Testis (tissue), 3 donors: ENCODE data around the gene ABTB2. TPM values are rescaled to one million over a fixed set of nuclear protein-coding genes. Genes with fewer than 3 reads are reported as not detected.

Experiments
- DNase-seq: peaks from one replicate; pipeline ENCODE4 v3.0.0-alpha.2; 2019
- H3K27ac ChIP-seq, 2 donors: fragments of 200-600 bp; sonication (generic); one replicate each; pipeline ENCODE4 v1.5.1; 2019
- H3K27me3 ChIP-seq: fragments of 200-600 bp; sonication (generic); one replicate; pipeline ENCODE4 v1.5.1; 2019
- H3K36me3 ChIP-seq: fragments of 200-600 bp; sonication (generic); one replicate; pipeline ENCODE4 v1.5.1; 2017; ENCODE audit warnings: low read depth; ENCODE audit errors: missing control alignments
- H3K4me1 ChIP-seq: fragments of 200-600 bp; sonication (generic); one replicate; pipeline ENCODE4 v1.5.1; 2019
- H3K4me3 ChIP-seq, 2 donors: fragments of 200-600 bp; sonication (generic); one replicate each; pipeline ENCODE4 v1.5.1; 2017 to 2019
- H3K9me3 ChIP-seq: fragments of 200-600 bp; sonication (generic); one replicate; pipeline ENCODE4 v1.5.1; 2017
- CTCF ChIP-seq, 3 experiments: fragments of 450-650 bp in 2 of 3; fragments of 200-600 bp in 1 of 3; sonication (generic) in 1 of 3; IDR thresholded peaks; one replicate each; pipeline ENCODE4 v1.5.1; 2016 to 2019; ENCODE audit warnings: antibody characterized with exemption in 3 of 3, mild to moderate bottlenecking in 2 of 3, moderate library complexity in 1 of 3
- POLR2A ChIP-seq: fragments of 450-650 bp; IDR thresholded peaks from one replicate; pipeline ENCODE4 v1.6.1; 2017; ENCODE audit warnings: antibody characterized with exemption, mild to moderate bottlenecking, moderate library complexity
- WGBS, 2 donors: methylation state at CpG; one replicate each; pipeline ENCODE4 v1.1.5; 2018; 5-methylcytosine and 5-hydroxymethylcytosine counted together
- intact Hi-C: fragments of 100-400 bp; cut with DNase I; formaldehyde crosslinking; loops from one replicate; pipeline ENCODE4 v1.15.1; 2023; ENCODE audit warnings: low total_unique reads
- polyA plus RNA-seq: library from polyadenylated mRNA; stranded (reverse); fragments of 350-450 nt; fragmentation: Illumina TruSeq; extraction: RNeasy Lipid Tissue Mini Kit (QIAGEN cat#74804); gene quantifications from one replicate; pipeline ENCODE4 v1.2.3, GENCODE V29; 2014; ENCODE audit warnings: low read depth, low replicate concordance; ENCODE audit not compliant: insufficient read depth
- total RNA-seq, 2 donors: library from RNA; depleted of rRNA; stranded (reverse); fragments of >200 nt; gene quantifications; one replicate each; pipeline ENCODE4 v1.2.3, GENCODE V29; 2016

ABTB2 gene
- total and polyA plus RNA-seq, 3 donors from 2014 or later, result 5.8 to 12.1 (median 8.9) TPM

DNA sequence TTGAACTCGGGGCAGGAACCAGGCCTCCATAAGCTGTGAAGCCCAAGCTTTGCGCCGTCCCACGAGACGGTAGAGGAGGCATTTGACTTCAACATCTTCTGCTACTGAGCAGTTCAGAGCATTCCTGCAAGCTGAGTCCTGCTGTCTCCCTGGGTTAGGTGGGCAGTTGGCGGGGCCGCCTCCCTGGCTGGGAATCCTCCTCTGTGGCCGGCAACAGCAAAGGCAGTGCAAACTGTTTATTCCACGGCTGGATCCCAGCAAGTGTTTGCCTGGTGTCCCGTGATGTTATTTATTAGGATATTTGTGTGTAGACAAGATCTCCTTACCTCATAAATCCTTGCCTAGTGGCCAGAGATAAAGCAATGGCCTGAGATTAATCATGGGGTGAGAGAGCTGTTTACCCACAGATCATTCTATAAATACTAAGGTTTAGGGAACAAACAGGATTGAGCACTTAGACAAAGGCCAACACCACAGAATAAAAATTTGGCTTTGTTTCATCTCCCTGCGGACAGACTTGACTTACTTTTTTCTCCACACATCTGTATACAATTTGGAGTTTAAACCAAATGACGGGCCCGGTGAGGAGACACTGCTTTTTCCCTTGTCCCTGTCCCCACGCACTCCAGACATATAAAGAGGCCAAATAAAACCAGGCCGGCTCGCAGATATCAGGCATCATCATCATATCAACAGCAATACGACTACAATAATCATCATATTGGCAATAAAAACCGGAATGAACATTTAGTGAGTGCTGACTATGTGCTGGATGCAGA, 189.0 kb downstream of the ABTB2 start:
- intact Hi-C loops, result loop anchor here (10.0 kb wide), 1 partner anchor 54 kb away; no protein-coding TSS in a partner anchor
- DNase-seq, result no peak
- TF ChIP-seq CTCF (IDR thresholded peaks at IDR 0.05) (no peak), POLR2A (no peak)

GRCh38 chr11:34167961-34168360, 189.8 kb downstream of the ABTB2 start:
- Histone ChIP-seq H3K4me3 (no peak overlapping the region), H3K4me1 (no peaks in the 10 kb centered on the region), H3K27me3 (no peaks in the 10 kb centered on the region), H3K9me3 (no peaks in the 10 kb centered on the region), H3K27ac (no peak overlapping the region), H3K36me3 (no peaks in the 10 kb centered on the region)
- TF ChIP-seq POLR2A, result no peak
- no peak for DNase-seq
- intact Hi-C loops, result loop anchor here (10.0 kb wide), 1 partner anchor 53 kb away; no protein-coding TSS in a partner anchor
- WGBS, 2 donors, result 89 to 90% methylated on average over 4 to 9 of the region's 9 CpGs

More for the DNA sequence above, 189.0 kb downstream of the ABTB2 start:
- H3K4me3 ChIP-seq, result no peak overlapping the region
- H3K27ac ChIP-seq, result no peak overlapping the region
- WGBS, 2 donors, result 80 to 81% methylated on average over 18 of the region's 18 CpGs
- H3K27me3 ChIP-seq, result no peaks in the 10 kb centered on the region
- no peaks in the 10 kb centered on the region for H3K9me3 ChIP-seq
- H3K36me3 ChIP-seq, result no peaks in the 10 kb centered on the region
- H3K4me1 ChIP-seq, result no peaks in the 10 kb centered on the region

DNA sequence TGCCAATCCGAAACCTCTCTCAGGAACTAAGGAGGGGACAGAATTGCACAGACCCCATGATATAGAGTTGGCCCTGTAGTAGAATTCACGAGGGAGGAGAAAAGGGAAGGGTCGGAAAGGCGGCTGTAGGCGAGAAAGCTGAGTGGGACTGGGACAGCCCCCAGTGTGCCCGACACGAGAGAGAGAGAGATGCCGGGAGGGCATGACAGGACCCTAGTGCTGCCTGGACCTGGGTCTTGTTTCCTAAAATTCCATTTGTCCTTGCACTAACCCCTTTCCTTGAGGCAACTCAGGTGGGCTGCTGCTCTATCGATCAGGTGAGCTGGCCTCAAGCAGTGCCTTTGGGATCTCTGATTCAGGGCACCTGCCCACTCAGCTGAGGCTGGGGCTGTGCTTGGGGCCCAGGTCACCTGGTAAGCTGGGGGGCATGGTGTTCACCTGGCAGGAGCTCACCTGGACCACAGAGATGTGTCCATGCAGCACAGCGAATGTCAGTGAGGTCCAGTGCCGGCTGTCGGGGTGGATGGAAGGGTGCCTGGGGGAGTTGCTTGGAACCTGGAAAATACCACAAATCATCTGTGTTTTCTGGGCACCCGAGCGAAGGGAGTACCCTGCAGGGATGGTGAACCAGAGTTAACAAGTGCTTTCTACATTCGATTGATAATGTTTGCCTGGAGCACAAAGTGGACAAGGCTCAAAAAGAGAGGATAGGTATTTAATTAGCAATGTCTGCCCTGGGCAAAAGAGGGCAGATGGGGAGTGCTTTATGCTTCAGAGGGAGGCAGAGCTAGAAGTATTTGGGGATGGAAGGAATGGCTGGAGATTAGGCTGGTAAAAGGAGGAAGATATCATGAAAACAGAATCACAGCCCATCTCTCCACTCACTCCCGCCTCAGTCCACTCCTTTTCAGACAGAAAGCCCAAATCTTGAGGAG, 190.7 kb downstream of the ABTB2 start:
- no peaks in the 10 kb centered on the region for H3K36me3 ChIP-seq

GRCh38 chr11:34165786-34166555, 191.8 kb downstream of the ABTB2 start:
- no peaks in the 10 kb centered on the region for H3K27me3 ChIP-seq
- 88% methylated on average over 8 to 12 of the region's 12 CpGs for WGBS, 2 donors
- intact Hi-C loops, result loop anchor here (10.0 kb wide), 1 partner anchor 51 kb away; no protein-coding TSS in a partner anchor
- no peak overlapping the region for H3K27ac ChIP-seq
- peak; percentile 72 for DNase-seq
- H3K9me3 ChIP-seq, result no peaks in the 10 kb centered on the region
- no peak overlapping the region for H3K4me3 ChIP-seq
- no peak for TF ChIP-seq POLR2A
- no peaks in the 10 kb centered on the region for H3K36me3 ChIP-seq
- no peaks in the 10 kb centered on the region for H3K4me1 ChIP-seq

More for the DNA sequence above, 190.7 kb downstream of the ABTB2 start:
- DNase-seq, result no peak
- no peak overlapping the region for H3K27ac ChIP-seq
- TF ChIP-seq CTCF (IDR thresholded peaks at IDR 0.05) (no peak), POLR2A (no peak)
- intact Hi-C loops, result loop anchor here (10.0 kb wide), 1 partner anchor 52 kb away; no protein-coding TSS in a partner anchor
- H3K9me3 ChIP-seq, result no peaks in the 10 kb centered on the region
- H3K27me3 ChIP-seq, result no peaks in the 10 kb centered on the region
- no peaks in the 10 kb centered on the region for H3K4me1 ChIP-seq
- H3K4me3 ChIP-seq, result no peak overlapping the region
- WGBS, 2 donors, result 95 to 97% methylated on average over 16 of the region's 16 CpGs

GRCh38 chr11:34165121-34165520, 192.7 kb downstream of the ABTB2 start:
- no peaks in the 10 kb centered on the region for H3K9me3 ChIP-seq
- no peaks in the 10 kb centered on the region for H3K27me3 ChIP-seq
- DNase-seq, result no peak
- H3K4me3 ChIP-seq, result no peak overlapping the region
- H3K27ac ChIP-seq, result no peak overlapping the region
- 88 to 90% methylated on average over 2 to 13 of the region's 13 CpGs for WGBS, 2 donors
- H3K36me3 ChIP-seq, result no peaks in the 10 kb centered on the region
- H3K4me1 ChIP-seq, result no peaks in the 10 kb centered on the region
- intact Hi-C loops, result loop anchor here (10.0 kb wide), 1 partner anchor 50 kb away; no protein-coding TSS in a partner anchor
- no peak for TF ChIP-seq CTCF (IDR thresholded peaks at IDR 0.05)
- TF ChIP-seq POLR2A, result no peak
